Tibial nerve (tissue), 4 donors: ENCODE data around the gene VEGFB. TPM values are rescaled to one million over a fixed set of nuclear protein-coding genes. Genes with fewer than 3 reads are reported as not detected.

ENCODE experiments used
- DNase-seq, 2 donors: peaks; one replicate each; pipeline ENCODE4 v3.0.0-alpha.2; 2019; ENCODE audit warnings: low spot score in 2 of 2
- H3K27ac ChIP-seq, 4 donors: fragments of 200-600 bp; sonication (generic) in 3 of 4; one replicate each; pipeline ENCODE4 v1.5.1; 2017 to 2019; ENCODE audit warnings: mild to moderate bottlenecking in 1 of 4
- H3K27me3 ChIP-seq, 2 donors: fragments of 200-600 bp; sonication (generic) in 1 of 2; one replicate each; pipeline versions ENCODE4 v1.5.1 to v1.6.0; 2017 to 2019
- H3K36me3 ChIP-seq, 3 donors: fragments of 200-600 bp; sonication (generic); one replicate each; pipeline ENCODE4 v1.5.1; 2018 to 2019
- H3K4me1 ChIP-seq, 4 donors: fragments of 200-600 bp; sonication (generic) in 3 of 4; one replicate each; pipeline ENCODE4 v1.5.1; 2017 to 2019
- H3K4me3 ChIP-seq, 4 donors: fragments of 200-600 bp; sonication (generic) in 3 of 4; one replicate each; pipeline ENCODE4 v1.5.1; 2017 to 2019; ENCODE audit warnings: mild to moderate bottlenecking in 1 of 4, moderate library complexity in 1 of 4
- H3K9me3 ChIP-seq, 4 donors: fragments of 200-600 bp; sonication (generic) in 3 of 4; one replicate each; pipeline ENCODE4 v1.5.1; 2017 to 2019
- EP300 ChIP-seq, 2 donors: sonication (generic); formaldehyde crosslinking; IDR thresholded peaks; one replicate each; pipeline ENCODE4 v1.6.1; 2017; ENCODE audit warnings: antibody characterized with exemption in 2 of 2, mild to moderate bottlenecking in 1 of 2
- POLR2A ChIP-seq, 2 donors: fragments of 450-650 bp; IDR thresholded peaks; one replicate each; pipeline ENCODE4 v1.6.1; 2017; ENCODE audit warnings: antibody characterized with exemption in 2 of 2, mild to moderate bottlenecking in 2 of 2, moderate library complexity in 2 of 2
- whole genome bisulfite sequencing, 2 donors: methylation state at CpG; one replicate each; pipeline ENCODE4 v1.1.5; 2018; 5-methylcytosine and 5-hydroxymethylcytosine counted together
- total RNA-seq, 4 donors: library from RNA; depleted of rRNA; stranded (reverse); fragments of >200 nt; gene quantifications; one replicate each; pipeline ENCODE4 v1.1.0, GENCODE V29; 2016
- TF ChIP-seq, protein P1 (sequence below), 5 experiments: fragments of 200-600 bp in 3 of 5; fragments of 450-650 bp in 2 of 5; sonication (generic) in 3 of 5; IDR thresholded peaks; one replicate each; pipeline ENCODE4 v1.5.1; 2016 to 2019; ENCODE audit warnings: antibody characterized with exemption in 5 of 5, mild to moderate bottlenecking in 3 of 5, moderate library complexity in 2 of 5

Gene VEGFB
- total RNA-seq, 4 donors from 2014 or later, result 84.3 to 129 (median 109) TPM

GRCh38 chr11:64231546-64231945, 2.8 kb upstream of the VEGFB start:
- H3K4me1 ChIP-seq, result peaks cover 0 to 82% (median 45%) of the 10 kb centered on the region in 4 donors
- TF ChIP-seq POLR2A (IDR thresholded peaks at IDR 0.05) (no peak), EP300 (IDR thresholded peaks at IDR 0.05) (no peak)
- TF ChIP-seq, protein P1, sequence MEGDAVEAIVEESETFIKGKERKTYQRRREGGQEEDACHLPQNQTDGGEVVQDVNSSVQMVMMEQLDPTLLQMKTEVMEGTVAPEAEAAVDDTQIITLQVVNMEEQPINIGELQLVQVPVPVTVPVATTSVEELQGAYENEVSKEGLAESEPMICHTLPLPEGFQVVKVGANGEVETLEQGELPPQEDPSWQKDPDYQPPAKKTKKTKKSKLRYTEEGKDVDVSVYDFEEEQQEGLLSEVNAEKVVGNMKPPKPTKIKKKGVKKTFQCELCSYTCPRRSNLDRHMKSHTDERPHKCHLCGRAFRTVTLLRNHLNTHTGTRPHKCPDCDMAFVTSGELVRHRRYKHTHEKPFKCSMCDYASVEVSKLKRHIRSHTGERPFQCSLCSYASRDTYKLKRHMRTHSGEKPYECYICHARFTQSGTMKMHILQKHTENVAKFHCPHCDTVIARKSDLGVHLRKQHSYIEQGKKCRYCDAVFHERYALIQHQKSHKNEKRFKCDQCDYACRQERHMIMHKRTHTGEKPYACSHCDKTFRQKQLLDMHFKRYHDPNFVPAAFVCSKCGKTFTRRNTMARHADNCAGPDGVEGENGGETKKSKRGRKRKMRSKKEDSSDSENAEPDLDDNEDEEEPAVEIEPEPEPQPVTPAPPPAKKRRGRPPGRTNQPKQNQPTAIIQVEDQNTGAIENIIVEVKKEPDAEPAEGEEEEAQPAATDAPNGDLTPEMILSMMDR (IDR thresholded peaks at IDR 0.05), result no peak
- WGBS, 2 donors, result 85 to 87% methylated on average over 7 of the region's 7 CpGs
- H3K9me3 ChIP-seq, result no peaks in the 10 kb centered on the region
- DNase-seq, result no peak
- H3K27ac ChIP-seq, result peak overlapping the region in 1 of 4 donors; percentile 96
- H3K27me3 ChIP-seq, result no peaks in the 10 kb centered on the region
- no peak overlapping the region for H3K4me3 ChIP-seq
- H3K36me3 ChIP-seq, result peaks cover 0 to 6% (median 0%) of the 10 kb centered on the region in 3 donors

DNA sequence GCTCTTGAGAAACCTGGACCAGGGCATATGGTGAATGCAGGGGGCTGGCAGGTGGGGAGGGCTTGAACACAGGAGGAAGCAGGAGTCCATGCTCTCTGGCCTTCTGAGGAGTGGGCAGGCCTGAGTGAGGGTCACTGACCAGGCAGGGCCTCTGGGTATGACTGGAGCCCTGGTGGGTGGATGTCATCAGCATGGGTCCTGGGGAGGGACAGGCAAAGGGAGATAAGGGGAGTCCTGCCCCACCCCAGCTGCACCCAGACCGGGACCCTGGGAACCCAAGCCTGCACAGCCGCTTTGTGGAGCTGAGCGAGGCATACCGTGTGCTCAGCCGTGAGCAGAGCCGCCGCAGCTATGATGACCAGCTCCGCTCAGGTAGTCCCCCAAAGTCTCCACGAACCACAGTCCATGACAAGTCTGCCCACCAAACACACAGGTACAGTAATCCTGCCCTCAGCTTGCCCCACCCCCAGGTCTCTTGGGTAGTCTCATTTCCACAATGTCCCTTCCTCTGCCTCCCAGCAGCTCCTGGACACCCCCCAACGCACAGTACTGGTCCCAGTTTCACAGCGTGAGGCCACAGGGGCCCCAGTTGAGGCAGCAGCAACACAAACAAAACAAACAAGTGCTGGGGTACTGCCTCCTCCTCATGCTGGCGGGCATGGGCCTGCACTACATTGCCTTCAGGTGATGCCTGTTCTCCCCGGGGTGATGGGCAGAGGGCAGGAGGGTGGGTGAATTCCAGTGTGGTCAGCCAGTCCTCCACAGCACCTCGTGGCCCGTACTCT, 2.0 kb upstream of the VEGFB start:
- WGBS, 2 donors, result 87 to 88% methylated on average over 12 to 15 of the region's 15 CpGs
- no peak for DNase-seq
- peaks cover 0 to 13% (median 0%) of the 10 kb centered on the region in 3 donors for H3K36me3 ChIP-seq
- no peaks in the 10 kb centered on the region for H3K27me3 ChIP-seq
- peaks cover 0 to 74% (median 37%) of the 10 kb centered on the region in 4 donors for H3K4me1 ChIP-seq
- H3K27ac ChIP-seq, result peak overlapping the region in 1 of 4 donors; percentile 9
- no peak overlapping the region for H3K4me3 ChIP-seq
- TF ChIP-seq, protein P1 (IDR thresholded peaks at IDR 0.05), result no peak
- TF ChIP-seq EP300 (IDR thresholded peaks at IDR 0.05), result no peak
- no peak for TF ChIP-seq POLR2A (IDR thresholded peaks at IDR 0.05)
- H3K9me3 ChIP-seq, result no peaks in the 10 kb centered on the region

GRCh38 chr11:64232967-64233315, 1.4 kb upstream of the VEGFB start:
- DNase-seq, result no peak
- Histone ChIP-seq H3K9me3 (no peaks in the 10 kb centered on the region), H3K4me3 (no peak overlapping the region), H3K27me3 (no peaks in the 10 kb centered on the region), H3K36me3 (peaks cover 0 to 18% (median 0%) of the 10 kb centered on the region in 3 donors), H3K4me1 (peaks cover 0 to 68% (median 36%) of the 10 kb centered on the region in 4 donors), H3K27ac (no peak overlapping the region)
- WGBS, 2 donors, result 66 to 78% methylated on average over 8 of the region's 8 CpGs
- TF ChIP-seq, protein P1 (IDR thresholded peaks at IDR 0.05), result no peak
- TF ChIP-seq POLR2A (IDR thresholded peaks at IDR 0.05), result no peak
- no peak for TF ChIP-seq EP300 (IDR thresholded peaks at IDR 0.05)

GRCh38 chr11:64234647-64235379, 429 bp downstream of the VEGFB start:
- WGBS, 2 donors, result 9 to 12% methylated on average over 11 to 13 of the region's 80 CpGs
- H3K4me3 ChIP-seq, result peak overlapping the region; percentile 53 to 90 (median 68)
- peaks cover 0 to 33% (median 4%) of the 10 kb centered on the region in 3 donors for H3K36me3 ChIP-seq
- no peak for DNase-seq
- H3K9me3 ChIP-seq, result no peaks in the 10 kb centered on the region
- H3K4me1 ChIP-seq, result peaks cover 0 to 59% (median 29%) of the 10 kb centered on the region in 4 donors
- no peaks in the 10 kb centered on the region for H3K27me3 ChIP-seq
- peak overlapping the region; percentile 71 to 94 (median 89) for H3K27ac ChIP-seq
- peak in 1 of 2 donors; percentile 9 for TF ChIP-seq EP300 (IDR thresholded peaks at IDR 0.05)
- TF ChIP-seq, protein P1 (IDR thresholded peaks at IDR 0.05), result peak in 1 of 5 experiments; percentile 40
- peak in 1 of 2 donors; percentile 29 for TF ChIP-seq POLR2A (IDR thresholded peaks at IDR 0.05)
